GM13976 (cell line): Measurements from ENCODE around the gene TBC1D23.

Source experiments
- DNase-seq: peaks from one replicate; pipeline ENCODE4 v3.0.0; 2012; ENCODE audit warnings: low spot score
- CTCF ChIP-seq: IDR thresholded peaks from 2 replicates; pipeline ENCODE4 v1.5.1; 2012; ENCODE audit warnings: borderline replicate concordance, mild to moderate bottlenecking; ENCODE audit not compliant: insufficient read depth; ENCODE audit errors: extremely low read depth, missing control alignments, control extremely low read depth
- in situ Hi-C: fragments of 300-500 bp; cut with MboI; formaldehyde crosslinking; loops from one replicate; pipeline ENCODE4 v1.12.0; 2022; ENCODE audit warnings: low sequenced_read_pairs, mixed read lengths, inconsistent platforms; ENCODE audit not compliant: unreplicated experiment

Gene TBC1D23

GRCh38 chr3:100260685-100261484, at the start of gene TBC1D23:
Gene TBC1D23, plus strand, starts transcription at chr3:100260992. Its CDS starts 27 bp downstream, at chr3:100261019.
- in situ Hi-C loops, result no loop called here
- TF ChIP-seq CTCF, result no peak
- peak; percentile 99 for DNase-seq

GRCh38 chr3:100213891-100214573, 46.8 kb upstream of the TBC1D23 start:
- no peak for TF ChIP-seq CTCF
- in situ Hi-C loops, result no loop called here
- DNase-seq, result no peak

- TF ChIP-seq CTCF, result no peak
- in situ Hi-C loops, result no loop called here
These were observed 46.2 kb upstream of the TBC1D23 start for GRCh38 chr3:100214574-100214964.

GRCh38 chr3:100216713-100217112, 44.1 kb upstream of the TBC1D23 start:
- TF ChIP-seq CTCF, result no peak
- no peak for DNase-seq
- in situ Hi-C loops, result no loop called here

More at GRCh38 chr3:100214574-100214964, 46.2 kb upstream of the TBC1D23 start:
- DNase-seq, result no peak

- DNase-seq, result no peak
- TF ChIP-seq CTCF, result no peak
- in situ Hi-C loops, result no loop called here
These were observed 39.6 kb upstream of the TBC1D23 start for GRCh38 chr3:100221159-100221558.

- in situ Hi-C loops, result no loop called here
- TF ChIP-seq CTCF, result no peak
- no peak for DNase-seq
These were observed 35.6 kb upstream of the TBC1D23 start for GRCh38 chr3:100225193-100225592.

GRCh38 chr3:100225883-100226282, 34.9 kb upstream of the TBC1D23 start:
- DNase-seq, result no peak
- in situ Hi-C loops, result no loop called here
- TF ChIP-seq CTCF, result no peak
